IPS-20b (cell line): Measurements from ENCODE around the gene FYCO1.
"Not testable (repeated sequence)": the region's sequence is repeated elsewhere in the genome, so short reads cannot be mapped to it uniquely, and the experiment has no call there.

Source experiments
- H3K27ac ChIP-seq: one replicate; pipeline ENCODE4 v1.5.1; 2013; ENCODE audit warnings: low read length
- H3K27me3 ChIP-seq: 2 replicates; pipeline ENCODE4 v1.6.1; 2013; ENCODE audit warnings: mild to moderate bottlenecking, low read length, inconsistent platforms; ENCODE audit not compliant: insufficient read depth
- H3K36me3 ChIP-seq: 2 replicates; pipeline ENCODE4 v1.6.1; 2013; ENCODE audit warnings: low read depth, mild to moderate bottlenecking, inconsistent platforms, low read length, moderate library complexity; ENCODE audit not compliant: insufficient read depth
- H3K4me1 ChIP-seq: 2 replicates; pipeline ENCODE4 v1.6.1; 2013; ENCODE audit warnings: mild to moderate bottlenecking, control low read depth, inconsistent platforms, low read length, moderate library complexity; ENCODE audit not compliant: insufficient read depth
- H3K4me3 ChIP-seq: 2 replicates; pipeline ENCODE4 v1.5.1; 2013; ENCODE audit warnings: mild to moderate bottlenecking, low read length, inconsistent platforms
- H3K9ac ChIP-seq: 2 replicates; pipeline ENCODE4 v1.6.1; 2013; ENCODE audit warnings: low read depth, mild to moderate bottlenecking, inconsistent platforms, low read length, moderate library complexity
- H3K9me3 ChIP-seq: 2 replicates; pipeline ENCODE4 v1.6.1; 2013; ENCODE audit warnings: mild to moderate bottlenecking, low read depth, low read length, inconsistent platforms; ENCODE audit not compliant: insufficient read depth

Gene FYCO1

GRCh38 chr3:46006238-46007032 lies 10.8 kb upstream of the FYCO1 start:
- Histone ChIP-seq H3K9ac (no peak overlapping the region), H3K4me3 (no peak overlapping the region), H3K4me1 (peaks cover 19% of the 10 kb centered on the region), H3K36me3 (no peaks in the 10 kb centered on the region), H3K27ac (no peak overlapping the region), H3K9me3 (no peaks in the 10 kb centered on the region), H3K27me3 (no peaks in the 10 kb centered on the region)

GRCh38 chr3:46003706-46004105 lies 8.1 kb upstream of the FYCO1 start:
- peaks cover 19% of the 10 kb centered on the region for H3K4me1 ChIP-seq
- not testable (repeated sequence) for H3K27me3 ChIP-seq, H3K4me3 ChIP-seq, H3K9me3 ChIP-seq, H3K27ac ChIP-seq, H3K9ac ChIP-seq, H3K36me3 ChIP-seq

GRCh38 chr3:46001178-46001577 lies 5.6 kb upstream of the FYCO1 start:
- H3K9ac ChIP-seq, result no peak overlapping the region
- H3K27me3 ChIP-seq, result peaks cover 10% of the 10 kb centered on the region
- no peak overlapping the region for H3K27ac ChIP-seq
- H3K4me3 ChIP-seq, result no peak overlapping the region
- peaks cover 4% of the 10 kb centered on the region; the same call in 1 of the 2 replicates for H3K4me1 ChIP-seq
- H3K9me3 ChIP-seq, result no peaks in the 10 kb centered on the region
- no peaks in the 10 kb centered on the region for H3K36me3 ChIP-seq

- Histone ChIP-seq H3K36me3 (no peaks in the 10 kb centered on the region), H3K9ac (no peak overlapping the region), H3K4me3 (no peak overlapping the region), H3K27ac (no peak overlapping the region), H3K9me3 (no peaks in the 10 kb centered on the region), H3K4me1 (peaks cover 4% of the 10 kb centered on the region), H3K27me3 (peaks cover 14% of the 10 kb centered on the region)
Measured at GRCh38 chr3:45997942-45998341, 2.3 kb upstream of the FYCO1 start.

GRCh38 chr3:45997499-45997898 lies 1.9 kb upstream of the FYCO1 start:
- H3K9ac ChIP-seq, H3K27ac ChIP-seq, H3K36me3 ChIP-seq, H3K4me3 ChIP-seq, H3K9me3 ChIP-seq, H3K4me1 ChIP-seq: not testable (repeated sequence)
- H3K27me3 ChIP-seq, result peaks cover 14% of the 10 kb centered on the region

GRCh38 chr3:45994419-45995235 lies 997 bp downstream of the FYCO1 start:
- peak overlapping the region; percentile 77 for H3K4me3 ChIP-seq
- H3K36me3 ChIP-seq, result no peaks in the 10 kb centered on the region
- H3K9me3 ChIP-seq, result no peaks in the 10 kb centered on the region
- peak overlapping the region; percentile 73; the same call in 1 of the 2 replicates for H3K9ac ChIP-seq
- H3K27ac ChIP-seq, result no peak overlapping the region
- peaks cover 10% of the 10 kb centered on the region for H3K4me1 ChIP-seq
- H3K27me3 ChIP-seq, result peaks cover 14% of the 10 kb centered on the region

- no peaks in the 10 kb centered on the region for H3K9me3 ChIP-seq
- H3K36me3 ChIP-seq, result no peaks in the 10 kb centered on the region
- peaks cover 10% of the 10 kb centered on the region for H3K4me1 ChIP-seq
- no peak overlapping the region for H3K27ac ChIP-seq
- peaks cover 14% of the 10 kb centered on the region for H3K27me3 ChIP-seq
- no peak overlapping the region for H3K9ac ChIP-seq
- peak overlapping the region; percentile 20; the same call in 1 of the 2 replicates for H3K4me3 ChIP-seq
Measured at GRCh38 chr3:45993421-45994027, 2.1 kb downstream of the FYCO1 start.

- Histone ChIP-seq H3K4me3 (no peak overlapping the region), H3K27me3 (peaks cover 14% of the 10 kb centered on the region), H3K36me3 (no peaks in the 10 kb centered on the region), H3K9me3 (no peaks in the 10 kb centered on the region), H3K9ac (no peak overlapping the region), H3K27ac (no peak overlapping the region), H3K4me1 (peaks cover 10% of the 10 kb centered on the region)
Measured at GRCh38 chr3:45992821-45993221, 2.8 kb downstream of the FYCO1 start.

GRCh38 chr3:45992133-45992729 lies 3.4 kb downstream of the FYCO1 start:
- Histone ChIP-seq H3K9me3 (no peaks in the 10 kb centered on the region), H3K27ac (no peak overlapping the region), H3K4me3 (no peak overlapping the region), H3K9ac (no peak overlapping the region), H3K27me3 (peaks cover 14% of the 10 kb centered on the region), H3K4me1 (peaks cover 10% of the 10 kb centered on the region), H3K36me3 (no peaks in the 10 kb centered on the region)

- no peak overlapping the region for H3K9ac ChIP-seq
- peaks cover 6% of the 10 kb centered on the region for H3K27me3 ChIP-seq
Measured at GRCh38 chr3:45991341-45991740, 4.3 kb downstream of the FYCO1 start.

GRCh38 chr3:45990181-45990580 lies 5.4 kb downstream of the FYCO1 start:
- Histone ChIP-seq H3K27me3 (no peaks in the 10 kb centered on the region), H3K4me3 (no peak overlapping the region), H3K36me3 (0 out of 2 replicates have a peak, but pooled peaks cover under 1% of the 10 kb centered on the region), H3K27ac (no peak overlapping the region), H3K4me1 (peaks cover 10% of the 10 kb centered on the region), H3K9me3 (no peaks in the 10 kb centered on the region), H3K9ac (no peak overlapping the region)

More at GRCh38 chr3:45991341-45991740, 4.3 kb downstream of the FYCO1 start:
- Histone ChIP-seq H3K9me3 (no peaks in the 10 kb centered on the region), H3K36me3 (no peaks in the 10 kb centered on the region), H3K4me3 (no peak overlapping the region), H3K4me1 (peaks cover 10% of the 10 kb centered on the region), H3K27ac (no peak overlapping the region)
